ENCODE results near the gene PLA2G2F.

The PLA2G2F gene

DNA sequence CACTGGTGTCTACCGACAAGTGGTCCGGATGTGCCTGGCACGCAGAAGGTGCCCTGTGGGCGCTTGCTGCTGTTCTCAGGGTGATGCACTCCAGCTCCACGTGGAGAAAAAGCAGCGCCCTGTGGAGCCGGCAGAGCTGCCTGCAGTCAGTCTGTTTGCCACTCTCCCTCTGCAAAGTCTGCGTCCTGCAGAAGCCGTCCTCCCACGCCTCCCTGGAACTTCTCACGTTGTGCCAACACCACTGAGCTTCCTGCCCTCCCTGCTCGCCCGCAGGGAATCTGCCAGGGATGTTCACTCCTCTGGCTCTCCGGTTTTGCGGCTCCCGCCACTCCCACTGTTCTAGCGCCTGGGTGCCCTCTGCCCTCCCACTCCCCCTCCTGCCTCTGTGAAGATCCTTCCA, 26.9 kb downstream of the PLA2G2F start:
- H3K27ac ChIP-seq: no peak overlapping the region
- no peak for DNase-seq (ENCODE audit: low read depth, low spot score)

DNA sequence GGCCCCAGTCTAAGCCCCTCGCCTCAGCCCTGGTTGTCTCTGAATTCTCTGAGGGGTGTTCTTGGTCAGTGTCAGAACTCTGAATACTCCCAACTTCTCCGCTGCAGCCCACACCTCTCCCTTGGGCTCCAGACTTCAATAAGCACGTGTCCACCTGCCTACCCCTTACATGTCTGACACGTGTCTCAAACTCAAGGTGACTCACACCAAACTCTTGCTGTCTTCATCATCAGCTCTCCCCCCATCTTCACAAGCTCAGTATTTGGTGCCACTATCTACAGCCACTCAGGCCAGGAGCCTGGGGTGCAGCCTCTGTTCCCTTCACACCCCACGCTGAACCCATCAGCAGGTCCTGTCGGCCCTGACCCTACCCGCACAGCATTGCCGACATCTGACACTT, 28.0 kb downstream of the PLA2G2F start:
- no peak for DNase-seq (ENCODE audit: low read depth, low spot score)

DNA sequence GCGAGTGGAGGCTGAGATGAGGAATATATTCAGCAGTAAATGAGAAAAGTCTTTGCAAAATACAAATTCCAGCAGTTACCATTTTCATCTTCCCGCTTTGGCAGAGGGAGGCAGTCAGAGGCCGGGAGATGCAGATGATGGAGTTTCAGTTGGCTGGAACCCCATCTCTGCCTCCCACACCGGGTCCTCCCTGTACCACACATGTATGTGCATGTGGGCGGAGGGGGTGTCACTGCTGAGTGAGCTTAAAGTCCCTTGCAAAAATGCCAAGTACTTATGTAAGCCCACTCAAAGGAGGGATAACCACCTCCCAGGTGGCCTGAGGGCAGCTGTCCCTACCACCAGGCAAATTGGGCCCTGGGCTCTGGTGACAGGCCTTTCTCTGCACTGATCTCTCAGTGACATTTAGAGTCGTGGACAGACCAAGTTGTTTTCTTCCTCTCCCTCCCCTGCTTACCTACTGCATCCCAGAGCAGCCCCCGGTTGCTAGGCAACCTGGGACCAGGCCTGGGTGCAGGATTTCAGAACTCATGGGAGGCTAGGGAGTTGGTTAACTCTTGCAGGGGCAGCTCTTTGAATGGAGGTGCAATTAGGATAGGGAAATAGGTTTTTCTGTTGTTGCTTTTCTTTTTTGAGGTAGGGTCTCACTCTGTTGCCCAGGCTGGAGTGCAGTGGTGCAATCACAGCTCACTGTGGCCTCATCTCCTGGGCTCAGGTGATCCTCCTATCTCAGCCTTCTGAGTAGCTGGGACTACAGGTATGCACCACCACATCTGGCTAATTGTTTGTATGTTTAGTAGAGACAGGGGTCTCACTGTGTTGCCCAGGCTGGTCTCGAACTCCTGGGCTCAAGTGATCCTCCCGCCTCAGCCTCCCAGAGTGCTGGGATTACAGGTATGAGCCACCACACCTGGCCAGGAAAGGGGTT, 29.7 kb downstream of the PLA2G2F start:
- H3K27ac ChIP-seq: no peak overlapping the region
- no peak for DNase-seq (ENCODE audit: low read depth, low spot score)

More for the DNA sequence above, 28.0 kb downstream of the PLA2G2F start:
- H3K27ac ChIP-seq: no peak overlapping the region

DNA sequence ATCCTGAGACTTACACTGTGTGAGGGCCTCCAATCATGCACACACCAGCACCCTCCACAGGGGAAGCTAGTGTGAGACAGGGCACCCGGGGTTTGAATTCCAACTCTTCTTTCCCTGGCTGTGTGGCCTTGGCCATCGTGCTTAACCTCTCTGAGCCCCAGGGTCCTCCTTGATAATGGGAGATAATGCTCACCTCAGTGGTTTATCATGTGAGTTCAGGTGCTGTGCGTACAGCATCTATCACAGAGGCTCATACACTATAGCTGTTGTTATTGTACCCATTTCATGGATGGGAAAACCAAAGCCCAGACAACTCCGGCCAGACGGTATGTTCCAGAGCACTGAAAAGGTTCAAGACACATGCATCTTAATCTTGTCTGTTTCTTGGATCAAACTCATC, 30.8 kb downstream of the PLA2G2F start:
- H3K27ac ChIP-seq: no peak overlapping the region
- DNase-seq (ENCODE audit: low read depth, low spot score): no peak

DNA sequence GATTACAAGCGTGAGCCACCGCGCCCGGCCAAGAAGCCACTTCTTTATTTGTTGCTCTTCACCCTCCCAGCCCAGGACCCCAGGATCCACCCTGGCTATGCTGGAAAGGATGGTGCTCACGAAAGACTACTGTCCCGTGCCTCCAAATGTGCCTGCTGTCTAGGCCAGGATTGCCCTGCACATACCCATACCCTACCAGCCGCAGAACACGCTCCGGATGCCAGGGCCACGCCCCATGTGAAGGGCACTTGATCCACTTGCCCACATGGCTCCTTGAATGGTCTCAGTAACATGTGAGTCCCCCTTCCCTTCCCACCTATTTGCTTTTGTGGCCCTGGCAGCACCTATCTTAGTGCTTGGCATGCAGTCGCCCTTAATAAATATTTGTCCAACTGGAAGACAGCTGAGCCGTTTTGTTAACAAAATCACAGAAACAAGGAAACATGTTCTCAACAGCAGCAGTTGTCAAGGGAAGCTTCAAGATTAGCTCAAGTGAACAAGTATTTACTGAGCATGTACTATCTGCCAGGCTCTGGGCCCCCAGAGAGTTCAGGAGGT, 33.0 kb downstream of the PLA2G2F start:
- peak overlapping the region; percentile 30 for H3K27ac ChIP-seq
- DNase-seq (ENCODE audit: low read depth, low spot score): no peak

DNA sequence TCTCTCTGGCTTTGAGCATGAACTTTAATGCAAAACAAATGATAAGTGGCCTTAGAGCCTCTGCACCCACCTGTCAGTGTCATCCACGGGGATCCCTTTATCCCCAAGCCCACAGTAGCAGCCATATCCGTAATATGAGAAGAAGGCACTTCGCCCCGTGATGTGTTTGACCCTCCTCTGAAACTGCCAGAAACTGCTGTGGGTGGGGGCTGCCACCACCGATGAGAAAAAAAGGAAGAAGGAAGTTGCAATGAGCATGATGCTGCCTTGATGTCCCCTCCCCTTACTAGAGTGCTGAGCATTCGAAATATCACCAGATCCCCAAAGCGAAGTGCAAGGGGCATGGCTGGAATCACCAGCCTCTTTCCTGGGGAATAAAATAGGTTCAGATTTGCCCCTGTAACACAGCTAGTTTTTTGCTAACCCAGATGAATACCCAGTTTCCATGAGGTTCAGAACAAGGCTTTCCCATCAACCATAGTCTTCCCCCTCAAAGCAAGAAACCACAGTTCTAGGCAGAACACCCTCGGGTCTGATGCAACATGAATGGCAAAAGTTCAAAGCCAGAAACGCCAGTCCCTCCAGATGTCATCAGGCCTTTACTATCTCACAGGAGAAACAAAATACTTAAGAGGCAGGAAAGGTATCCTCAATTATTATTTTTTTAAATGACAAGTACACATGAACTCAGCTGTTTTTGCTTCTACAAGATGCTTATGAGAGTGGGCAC, 36.0 kb downstream of the PLA2G2F start:
- DNase-seq (ENCODE audit: low read depth, low spot score): no peak
- H3K27ac ChIP-seq: no peak overlapping the region

DNA sequence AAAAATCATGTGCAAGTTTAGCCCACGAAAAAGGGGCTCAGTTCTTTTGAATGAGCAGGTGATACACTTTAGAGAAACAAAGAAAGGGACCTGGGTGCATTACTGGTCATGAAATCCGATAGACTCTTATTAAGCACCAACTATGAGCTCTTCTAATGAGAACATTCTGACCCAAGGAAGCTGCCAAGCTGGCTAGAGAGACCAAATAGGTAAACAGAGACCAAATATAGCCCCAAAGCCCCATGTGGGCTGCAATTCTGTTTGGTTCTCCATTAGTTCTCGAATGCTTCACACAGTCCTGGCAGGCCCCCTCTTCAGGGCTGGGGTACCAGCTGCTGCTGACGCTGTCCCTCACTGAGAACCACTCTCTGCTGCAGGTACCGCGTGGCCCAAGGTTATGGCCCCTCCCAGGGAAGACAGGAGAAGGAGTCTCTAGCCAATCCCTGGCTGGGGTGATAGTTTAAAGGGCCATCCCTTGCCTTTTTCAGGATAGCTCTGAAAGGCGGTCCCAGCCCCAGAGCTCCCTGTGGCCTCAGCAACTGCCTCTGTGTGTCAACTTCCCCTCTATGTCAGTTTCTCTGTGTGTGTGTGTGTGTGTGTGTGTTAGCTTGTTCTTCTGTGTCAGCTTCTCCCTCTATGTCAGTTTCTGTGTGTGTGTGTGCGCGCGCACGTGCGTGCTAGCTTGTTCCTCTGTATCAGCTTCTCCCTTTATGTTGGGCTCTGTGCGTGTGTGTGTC, 39.7 kb downstream of the PLA2G2F start:
- DNase-seq (ENCODE audit: low read depth, low spot score): no peak
- no peak overlapping the region for H3K27ac ChIP-seq

DNA sequence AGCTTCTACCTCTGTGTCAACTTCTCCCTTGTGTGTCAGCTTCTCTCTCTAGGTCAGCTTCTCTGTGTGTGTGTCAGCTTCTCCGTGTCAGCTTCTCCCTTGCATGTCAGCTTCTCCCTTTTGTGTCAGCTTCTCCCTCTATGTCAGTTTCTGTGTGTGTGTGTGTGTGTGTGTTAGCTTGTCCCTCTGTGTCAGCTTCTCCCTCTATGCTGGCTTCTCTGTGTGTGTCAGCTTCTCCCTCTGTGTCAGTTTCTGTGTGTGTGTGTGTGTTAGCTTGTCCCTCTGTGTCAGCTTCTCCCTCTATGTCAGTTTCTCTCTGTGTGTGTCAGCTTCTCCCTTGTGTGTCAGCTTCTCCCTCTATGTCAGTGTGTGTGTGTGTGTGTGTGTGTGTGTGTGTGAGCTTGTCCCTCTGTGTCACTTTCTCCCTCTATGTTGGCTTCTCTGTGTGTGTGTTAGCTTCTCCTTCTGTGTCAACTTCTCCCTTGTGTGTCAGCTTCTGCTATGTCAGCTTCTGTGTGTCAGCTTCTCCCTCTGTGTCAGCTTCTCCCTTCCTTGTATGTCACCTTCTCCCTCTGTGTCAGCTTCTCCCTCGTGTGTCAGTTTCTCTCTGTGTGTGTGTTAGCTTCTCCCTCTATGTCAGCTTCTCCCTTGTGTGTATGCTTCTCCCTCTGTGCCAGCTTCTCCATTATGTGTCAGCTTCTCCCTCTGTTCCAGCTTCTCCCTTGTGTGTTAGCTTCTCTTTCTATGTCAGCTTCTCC, 40.4 kb downstream of the PLA2G2F start:
- DNase-seq (ENCODE audit: low read depth, low spot score): no peak

DNA sequence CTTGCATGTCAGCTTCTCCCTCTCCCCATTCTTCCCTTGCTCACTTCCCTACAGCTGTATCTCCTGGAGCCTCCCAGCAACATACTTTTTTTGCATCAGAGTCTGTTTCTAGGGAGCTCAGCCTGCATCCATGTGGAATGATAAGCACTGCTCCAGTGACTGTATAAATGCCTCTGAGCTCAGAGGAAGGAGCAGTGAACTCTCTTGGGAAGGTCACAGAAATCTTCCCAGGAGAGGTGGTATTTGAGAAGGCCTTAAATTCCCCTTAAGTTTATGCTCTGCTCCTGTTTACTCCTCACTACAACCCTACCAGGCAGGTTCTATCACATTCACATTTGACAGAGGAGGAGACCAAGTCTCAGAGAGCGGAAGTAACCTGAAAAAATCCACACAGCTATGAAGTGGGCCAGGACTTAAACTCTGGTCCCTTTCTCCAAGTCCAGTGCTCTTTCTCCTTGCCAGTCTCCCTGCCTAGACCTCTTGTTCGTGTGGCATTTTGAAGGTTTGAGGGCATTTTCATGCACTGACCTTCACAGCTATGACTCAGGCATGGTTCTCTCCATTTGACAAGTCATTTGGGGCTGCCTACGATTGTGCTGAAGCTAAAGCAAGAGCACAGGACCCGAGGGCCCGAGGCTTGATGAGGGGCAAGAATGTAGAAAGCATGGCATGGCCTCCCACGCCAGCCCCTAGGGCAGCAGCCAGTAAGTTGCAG, 41.2 kb downstream of the PLA2G2F start:
- no peak for DNase-seq (ENCODE audit: low read depth, low spot score)
- no peak overlapping the region for H3K27ac ChIP-seq

More for the DNA sequence above, 40.4 kb downstream of the PLA2G2F start:
- no peak overlapping the region for H3K27ac ChIP-seq

DNA sequence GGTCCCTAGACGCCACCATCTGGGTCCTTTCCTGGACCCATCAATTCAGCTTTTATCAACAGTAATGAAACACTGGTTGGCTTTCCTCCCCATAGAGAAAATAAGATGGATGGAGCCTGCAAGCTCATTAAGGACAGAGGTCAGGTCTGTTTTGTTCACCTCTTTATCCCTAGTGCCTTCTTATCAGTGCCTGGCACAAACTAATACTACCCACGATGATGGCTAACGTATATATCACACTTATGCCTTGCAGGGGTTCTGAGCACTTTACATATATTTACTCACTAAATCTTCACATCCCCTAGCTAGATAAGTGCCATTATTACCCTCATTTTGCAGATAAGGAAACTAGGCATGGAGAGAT, 41.7 kb downstream of the PLA2G2F start:
- H3K27ac ChIP-seq: no peak overlapping the region
- DNase-seq (ENCODE audit: low read depth, low spot score): no peak

DNA sequence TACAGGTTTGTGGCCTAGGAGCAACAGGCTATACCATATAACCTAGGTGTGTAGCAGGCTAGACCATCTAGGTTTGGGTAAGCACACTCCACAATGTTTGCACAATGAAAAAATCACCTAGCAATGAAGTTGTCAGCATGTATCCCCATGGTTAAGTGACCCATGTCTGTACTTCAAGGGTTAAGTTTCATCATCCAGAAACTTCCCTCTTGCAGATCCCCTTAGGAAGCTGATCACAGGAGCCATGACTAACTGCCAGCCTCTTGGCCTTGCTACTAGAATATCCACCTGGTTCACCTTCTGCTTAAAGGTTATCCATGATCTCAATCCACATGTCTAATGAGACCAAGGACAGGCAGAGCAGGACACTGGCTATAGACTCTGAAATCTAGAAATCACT, 43.3 kb downstream of the PLA2G2F start:
- H3K27ac ChIP-seq: no peak overlapping the region
- no peak for DNase-seq (ENCODE audit: low read depth, low spot score)

DNA sequence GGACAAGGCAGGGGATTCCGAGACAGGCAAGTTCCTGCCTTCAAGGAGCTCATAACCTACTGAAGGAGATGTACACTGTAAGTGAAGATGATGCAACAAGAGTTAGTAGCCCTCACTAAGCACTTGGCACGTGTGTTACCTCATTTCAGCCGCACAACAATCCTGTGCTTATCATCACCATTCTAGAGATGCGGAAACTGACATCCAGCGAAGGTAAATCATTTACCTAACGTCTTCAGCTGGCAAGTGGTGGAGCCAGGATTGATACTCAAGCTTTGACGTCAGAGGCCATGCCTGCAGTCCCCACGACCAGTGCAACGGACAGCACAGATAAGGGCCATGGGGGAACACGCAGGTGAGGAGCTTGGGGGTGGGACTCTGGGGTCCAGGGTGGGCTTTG, 43.9 kb downstream of the PLA2G2F start:
- no peak overlapping the region for H3K27ac ChIP-seq
- DNase-seq (ENCODE audit: low read depth, low spot score): no peak

DNA sequence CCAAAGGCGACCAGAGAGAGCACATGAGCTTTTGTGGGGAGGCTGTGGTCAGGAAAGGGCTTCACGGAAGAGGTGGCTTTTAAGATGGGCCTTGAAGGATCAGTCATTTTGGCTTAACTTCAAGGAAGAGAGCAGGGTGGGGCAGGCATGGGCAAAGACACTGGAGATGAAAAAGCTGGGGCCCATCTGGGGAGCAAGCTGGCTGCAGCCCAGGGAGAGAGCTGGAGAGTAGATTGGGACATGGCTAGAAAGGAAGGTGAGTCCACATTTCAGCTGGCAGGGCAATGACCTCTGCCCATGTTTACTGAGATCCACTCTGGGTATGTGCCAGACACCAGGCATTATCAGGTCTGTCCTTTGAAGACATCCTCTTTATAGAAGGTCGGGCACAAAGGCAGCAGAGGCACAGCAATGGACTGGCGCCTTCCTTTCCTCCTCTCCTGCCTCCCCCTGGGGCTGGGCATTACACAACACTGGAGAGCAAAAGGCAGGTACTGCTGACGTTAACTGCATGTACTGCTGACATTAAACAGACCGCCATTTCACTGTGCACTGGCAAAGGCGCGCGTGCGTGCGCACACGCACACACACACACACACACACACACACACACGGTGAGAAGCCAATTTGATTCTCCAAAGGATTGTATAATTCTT, 44.6 kb downstream of the PLA2G2F start:
- no peak overlapping the region for H3K27ac ChIP-seq
- DNase-seq (ENCODE audit: low read depth, low spot score): no peak

DNA sequence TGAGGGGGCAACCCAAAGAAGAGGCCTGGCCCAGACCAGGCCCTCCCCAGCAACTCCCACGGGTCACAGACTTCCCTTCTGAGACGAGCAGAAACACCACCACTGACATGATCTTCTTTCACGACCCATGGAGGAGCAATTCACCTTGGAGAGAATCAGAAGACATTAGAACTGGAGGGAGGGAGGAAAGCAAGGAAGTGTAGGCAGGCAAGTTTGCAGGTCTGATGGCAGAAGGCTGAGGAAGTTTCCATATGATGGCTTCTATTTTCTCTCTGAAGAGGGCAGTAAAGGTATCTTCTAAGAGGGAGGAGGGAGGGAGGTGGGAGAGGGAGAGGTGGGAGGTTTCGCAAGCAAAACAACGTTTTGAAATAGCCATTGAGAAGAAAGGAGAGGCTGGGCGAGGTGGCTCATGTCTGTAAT, 45.4 kb downstream of the PLA2G2F start:
- H3K27ac ChIP-seq: no peak overlapping the region
- DNase-seq (ENCODE audit: low read depth, low spot score): no peak

DNA sequence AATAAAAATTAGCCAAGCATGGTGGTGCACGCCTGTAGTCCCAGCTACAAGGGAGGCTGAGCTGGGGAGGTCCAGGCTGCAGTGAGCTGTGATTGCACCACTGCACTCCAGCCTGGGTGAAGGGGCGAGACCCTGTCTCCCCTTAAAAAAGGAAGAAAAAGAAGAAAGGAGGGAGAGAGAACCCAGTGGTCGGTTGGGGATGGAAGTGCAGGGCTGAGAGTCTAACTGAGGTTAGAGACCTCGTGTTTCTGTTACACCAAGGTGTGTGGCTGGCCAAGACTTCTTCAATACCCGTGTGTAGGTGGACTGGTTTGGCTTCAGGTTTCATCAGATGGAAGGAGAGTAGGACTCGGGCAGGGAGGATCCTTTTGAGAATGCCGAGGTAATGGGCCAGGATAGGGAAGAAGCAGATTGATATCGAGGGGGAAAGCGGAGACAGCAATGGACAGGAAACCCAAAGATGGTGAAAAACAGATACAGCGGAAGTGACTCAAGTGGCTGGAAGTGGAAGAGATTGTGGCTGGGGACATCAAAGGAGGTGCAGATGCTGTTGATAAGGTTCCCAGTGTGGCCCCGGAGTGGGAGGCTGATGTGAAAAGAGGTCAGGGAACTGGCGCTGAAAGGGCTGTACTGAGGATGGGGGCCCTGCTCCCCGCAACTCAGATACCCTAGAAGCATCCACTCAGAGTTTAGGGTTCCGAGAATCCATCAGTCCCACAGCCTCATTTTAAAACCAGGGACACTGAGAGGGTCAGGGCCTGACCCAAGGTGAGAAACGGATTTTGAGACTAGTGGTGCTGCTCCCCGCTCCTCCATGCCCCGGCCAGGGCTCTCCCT, 46.1 kb downstream of the PLA2G2F start:
- DNase-seq (ENCODE audit: low read depth, low spot score): no peak
- H3K27ac ChIP-seq: no peak overlapping the region

DNA sequence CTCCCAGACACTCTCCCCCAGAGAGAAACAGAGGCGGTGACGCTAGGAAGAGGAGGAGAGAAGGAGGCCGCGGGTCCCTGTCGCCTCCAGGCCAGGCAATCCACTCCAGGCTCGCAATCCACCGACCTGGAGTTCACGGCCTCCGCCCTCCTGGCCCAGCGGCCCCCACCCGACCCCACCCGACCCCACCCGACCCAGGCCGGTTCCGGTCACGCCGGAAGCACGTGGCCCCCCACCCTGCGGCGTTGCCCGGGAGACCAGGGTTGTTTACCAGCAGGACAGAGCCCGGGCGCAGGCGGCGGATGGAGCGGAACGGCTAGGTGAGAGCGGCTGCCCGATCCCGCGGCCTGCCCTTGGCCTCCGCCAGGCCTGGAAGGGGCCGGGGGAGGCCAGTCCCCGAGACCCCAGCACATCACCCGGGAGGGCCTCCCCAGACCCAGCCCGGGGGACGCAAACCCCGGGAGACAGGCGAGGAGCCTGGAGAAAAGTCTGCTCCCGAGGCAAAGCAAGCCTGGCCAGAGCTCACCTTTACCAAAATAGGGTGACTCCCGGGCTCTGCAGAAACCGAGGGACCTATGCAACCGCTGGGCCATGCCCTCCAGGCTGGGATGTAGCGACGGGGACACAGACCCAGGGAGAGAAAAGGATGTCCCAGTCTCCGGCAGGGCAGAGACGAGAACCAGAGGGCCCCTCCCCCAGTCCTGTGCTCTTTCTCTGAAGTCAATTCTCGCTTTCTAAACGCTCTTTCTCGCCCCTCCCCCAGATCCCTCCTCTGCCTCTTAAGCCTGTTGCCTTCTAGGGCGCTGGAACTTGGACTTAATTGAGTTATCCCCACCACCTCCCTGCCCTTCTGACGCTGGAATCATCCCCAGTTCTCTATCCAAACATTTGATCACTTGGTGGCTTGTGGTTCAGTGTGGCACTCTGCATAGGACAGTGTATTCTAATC, 47.0 kb downstream of the PLA2G2F start, which contains the start of the genes PLA2G2C and UBXN10:
TSS of gene PLA2G2C (minus strand) at position 685 of the 949 bp plus-strand sequence. CDS start 9,155 bp downstream, outside the sequence.
TSS of gene UBXN10 (plus strand) at position 263 of the 949 bp plus-strand sequence. CDS start 4,466 bp downstream, outside the sequence.
- no peak for DNase-seq (ENCODE audit: low read depth, low spot score)
- no peak within 1 kb of the TSS for H3K27ac ChIP-seq
